Measurements from ENCODE around the gene FGD4. TPM values are rescaled to one million over a fixed set of nuclear protein-coding genes. Genes with fewer than 3 reads are reported as not detected.
A peak's percentile ranks its signal among the peaks of the same experiment; 100 is the strongest.

FGD4 gene
- total RNA-seq, 1 experiment from 2014 or later: 39.7 TPM

DNA sequence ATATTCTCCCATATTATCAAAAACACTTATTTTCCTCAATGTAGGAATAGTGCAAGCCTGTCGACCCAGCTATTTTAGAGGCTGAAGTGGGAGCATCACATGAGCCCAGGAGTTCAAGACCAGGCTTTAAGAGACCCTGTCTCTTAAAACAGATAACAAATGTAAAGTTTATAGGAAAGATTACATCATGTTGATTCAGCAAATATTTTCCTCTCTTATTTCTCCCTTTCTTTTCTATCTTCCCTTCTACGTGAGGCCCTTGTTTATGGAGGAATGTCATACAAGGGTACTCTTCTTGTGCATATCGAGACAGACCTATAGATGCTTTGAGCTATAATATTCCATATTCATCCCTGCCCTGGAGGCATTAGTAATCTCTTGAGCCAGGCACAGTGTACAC is 36.5 kb upstream of the FGD4 start (continued):
- TF ChIP-seq ARID4B (CRISPR knock-in tag; IDR thresholded peaks at IDR 0.05; ENCODE audit: borderline replicate concordance): no peak

- TF ChIP-seq ZNF671 (CRISPR knock-in tag; IDR thresholded peaks at IDR 0.05): no peak
- peak; percentile 66 for TF ChIP-seq CTCF (IDR thresholded peaks at IDR 0.05)
- no peak for TF ChIP-seq ARID4B (CRISPR knock-in tag; IDR thresholded peaks at IDR 0.05; ENCODE audit: borderline replicate concordance)
- TF ChIP-seq NFE2L1 (CRISPR knock-in tag; IDR thresholded peaks at IDR 0.05): no peak
- TF ChIP-seq ESRRA (CRISPR knock-in tag; IDR thresholded peaks at IDR 0.05; ENCODE audit: borderline replicate concordance): no peak
- Mint-ChIP-seq H3K9me3 (no peaks in the 10 kb centered on the region), H3K27me3 (ENCODE audit: low read depth) (no peaks in the 10 kb centered on the region), H3K4me1 (peaks cover 41% of the 10 kb centered on the region), H3K36me3 (peaks cover 7% of the 10 kb centered on the region; the same call in 1 of the 2 replicates), H3K4me3 (no peak overlapping the region), H3K27ac (peak overlapping the region; percentile 73)
- CTCF ChIA-PET: interaction anchor here (0.6 to 1.8 kb wide), 7 partner anchors 78 to 324 kb away, joined by 3 to 10 read pairs (median 4); no protein-coding TSS in a partner anchor
- ATAC-seq (peak; percentile 68), DNase-seq (ENCODE audit: low spot score) (peak; percentile 45)
- POLR2A ChIA-PET: no interaction called here
Observed at GRCh38 chr12:32365473-32366064, 33.8 kb upstream of the FGD4 start.

DNA sequence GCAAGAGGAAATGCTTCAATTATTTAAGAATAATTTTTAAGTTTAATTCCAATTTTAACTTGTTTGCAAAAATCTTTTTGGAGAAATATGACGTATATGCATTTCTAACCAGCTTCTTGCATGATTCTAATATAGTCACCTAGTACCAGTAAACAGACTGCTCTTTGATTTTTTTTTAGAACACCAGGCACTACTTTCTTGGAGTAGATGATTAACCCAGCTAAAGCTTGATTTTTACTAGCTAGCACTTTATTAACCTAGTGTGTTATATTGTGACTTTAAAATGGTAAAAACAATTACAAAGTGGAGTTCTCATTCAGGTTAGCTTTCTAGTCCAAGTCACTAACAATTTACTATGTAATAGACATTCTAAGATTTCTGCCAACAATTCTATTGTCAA is 32.6 kb upstream of the FGD4 start:
- no peaks in the 10 kb centered on the region for H3K27me3 Mint-ChIP-seq (ENCODE audit: low read depth)
- POLR2A ChIA-PET: no interaction called here
- H3K9me3 Mint-ChIP-seq: no peaks in the 10 kb centered on the region
- ATAC-seq (no peak), DNase-seq (ENCODE audit: low spot score) (no peak)
- H3K4me3 Mint-ChIP-seq: no peak overlapping the region
- peak overlapping the region; percentile 48; the same call in 1 of the 2 replicates for H3K27ac Mint-ChIP-seq
- TF ChIP-seq JUN (CRISPR knock-in tag; IDR thresholded peaks at IDR 0.05): no peak
- TF ChIP-seq ELF4 (CRISPR knock-in tag; IDR thresholded peaks at IDR 0.05; ENCODE audit: low read depth): no peak
- no peak for TF ChIP-seq CREB1 (CRISPR knock-in tag; IDR thresholded peaks at IDR 0.05)
- no peak for TF ChIP-seq GABPB1 (CRISPR knock-in tag; IDR thresholded peaks at IDR 0.05)
- no peak for TF ChIP-seq TP53 (CRISPR knock-in tag; IDR thresholded peaks at IDR 0.05)
- TF ChIP-seq ZBTB43 (CRISPR knock-in tag; IDR thresholded peaks at IDR 0.05): no peak
- H3K36me3 Mint-ChIP-seq: peaks cover 7% of the 10 kb centered on the region; the same call in 1 of the 2 replicates
- CTCF ChIA-PET: interaction anchor here (0.5 to 2.0 kb wide), 3 partner anchors 87 to 713 kb away, joined by 3 to 8 read pairs (median 4); no protein-coding TSS in a partner anchor
- H3K4me1 Mint-ChIP-seq: peaks cover 36% of the 10 kb centered on the region

All from WTC11 (cell line).